Epidermal melanocyte (primary cell): Measurements from ENCODE around the gene CDK5R1.

Source experiments
- DNase-seq: peaks from one replicate; pipeline ENCODE4 v3.0.0; 2011; ENCODE audit warnings: low spot score; ENCODE audit not compliant: insufficient read length

The CDK5R1 gene

GRCh38 chr17:32470405-32471167 lies 16.2 kb upstream of the CDK5R1 start:
- DNase-seq = no peak

GRCh38 chr17:32471652-32472051 lies 15.1 kb upstream of the CDK5R1 start:
- DNase-seq = no peak

- no peak for DNase-seq
These were observed 11.5 kb upstream of the CDK5R1 start for GRCh38 chr17:32475258-32475657.

- no peak for DNase-seq
These were observed 9.6 kb upstream of the CDK5R1 start for GRCh38 chr17:32477220-32477619.

GRCh38 chr17:32479074-32479617 lies 7.6 kb upstream of the CDK5R1 start:
- no peak for DNase-seq

- no peak for DNase-seq
These were observed 5.6 kb upstream of the CDK5R1 start for GRCh38 chr17:32481193-32481592.

GRCh38 chr17:32482568-32483320 lies 4.0 kb upstream of the CDK5R1 start:
- DNase-seq = no peak

GRCh38 chr17:32483451-32484019 lies 3.3 kb upstream of the CDK5R1 start:
- DNase-seq = peak; percentile 81

GRCh38 chr17:32484041-32484461 lies 2.7 kb upstream of the CDK5R1 start:
- no peak for DNase-seq

GRCh38 chr17:32484628-32485027 lies 2.2 kb upstream of the CDK5R1 start:
- DNase-seq = no peak

GRCh38 chr17:32485261-32486110 lies 1.3 kb upstream of the CDK5R1 start:
- DNase-seq = no peak

- DNase-seq = no peak
These were observed 587 bp upstream of the CDK5R1 start for GRCh38 chr17:32486111-32486700.

- no peak for DNase-seq
These were observed 832 bp downstream of the CDK5R1 start for GRCh38 chr17:32487473-32488176.

GRCh38 chr17:32488177-32488542 lies 1.4 kb downstream of the CDK5R1 start:
- DNase-seq = no peak

- no peak for DNase-seq
These were observed 1.9 kb downstream of the CDK5R1 start for GRCh38 chr17:32488604-32489180.

- DNase-seq = no peak
These were observed 2.7 kb downstream of the CDK5R1 start for GRCh38 chr17:32489320-32490100.

- no peak for DNase-seq
These were observed 3.3 kb downstream of the CDK5R1 start for GRCh38 chr17:32490101-32490482.

GRCh38 chr17:32491371-32492263 lies 4.8 kb downstream of the CDK5R1 start:
- DNase-seq = no peak
